IMR-90 (cell line): ENCODE data around the gene PAX5. TPM values are rescaled to one million over a fixed set of nuclear protein-coding genes. Genes with fewer than 3 reads are reported as not detected.

Experiments
- ATAC-seq: fragments of 200-7000 bp; cut with Tn5 transposase; 2 replicates; pipeline ENCODE4 v1.9.1; 2020; ENCODE audit warnings: low read depth, mild to moderate bottlenecking, moderate library complexity
- BruUV-seq: library from RNA; stranded (reverse); fragments of 400-500 nt; replicated peaks from 2 replicates; lab custom pipeline; 2021; lab: Mats Ljungman, UMichigan
- CTCF ChIA-PET: fragments of 300-600 bp; formaldehyde crosslinking; extraction: SDS; loops from one replicate; lab custom pipeline; 2021; ENCODE audit warnings: antibody characterized with exemption; lab: Yijun Ruan, JAX
- POLR2A ChIA-PET: fragments of 300-600 bp; sonication (Branson Sonifier 250); formaldehyde crosslinking; loops from one replicate; lab custom pipeline; 2022; ENCODE audit warnings: antibody characterized with exemption; ENCODE audit not compliant: unreplicated experiment; lab: Charles Lee
- DNase-seq: peaks from one replicate; pipeline ENCODE4 v3.0.0; 2013
- H2AFZ ChIP-seq: replicated peaks from 2 replicates; pipeline ENCODE3; 2013; ENCODE audit warnings: low read length, mild to moderate bottlenecking; ENCODE audit not compliant: poor library complexity
- H2AK5ac ChIP-seq: 2 replicates; pipeline ENCODE4 v1.6.1; 2013; ENCODE audit warnings: low read depth, low read length, inconsistent platforms
- H2AK9ac ChIP-seq: replicated peaks from 2 replicates; pipeline ENCODE3; 2013; ENCODE audit warnings: mild to moderate bottlenecking, low read depth, low read length, moderate library complexity; ENCODE audit not compliant: poor library complexity
- H2BK120ac ChIP-seq: 2 replicates; pipeline ENCODE4 v1.6.1; 2013; ENCODE audit warnings: low read depth, low read length, inconsistent platforms
- H2BK15ac ChIP-seq: 3 replicates; pipeline ENCODE4 v1.6.1; 2013; ENCODE audit warnings: low read depth, low read length, inconsistent platforms
- H2BK20ac ChIP-seq: 2 replicates; pipeline ENCODE4 v1.6.1; 2013; ENCODE audit warnings: low read depth, mild to moderate bottlenecking, inconsistent platforms, low read length, moderate library complexity
- H2BK5ac ChIP-seq: 2 replicates; pipeline ENCODE4 v1.6.1; 2013; ENCODE audit warnings: mild to moderate bottlenecking, low read depth, low read length, inconsistent platforms; ENCODE audit not compliant: poor library complexity, severe bottlenecking
- H3K14ac ChIP-seq: replicated peaks from 2 replicates; pipeline ENCODE4 v1.6.1; 2013; ENCODE audit warnings: low read depth, low read length, inconsistent platforms
- H3K18ac ChIP-seq: 2 replicates; pipeline ENCODE4 v1.6.1; 2013; ENCODE audit warnings: low read depth, low read length, control low read depth
- H3K23ac ChIP-seq: 2 replicates; pipeline ENCODE4 v1.6.1; 2013; ENCODE audit warnings: low read depth, low read length, inconsistent platforms
- H3K27ac ChIP-seq: 2 replicates; pipeline ENCODE4 v1.5.1; 2013; ENCODE audit warnings: mild to moderate bottlenecking, control low read depth, low read length; ENCODE audit not compliant: insufficient read depth
- H3K27me3 ChIP-seq: 2 replicates; pipeline ENCODE4 v1.6.1; 2013; ENCODE audit warnings: low read length; ENCODE audit not compliant: control insufficient read depth, insufficient read depth
- H3K36me3 ChIP-seq: 2 replicates; pipeline ENCODE4 v1.6.1; 2013; ENCODE audit warnings: low read length, mixed read lengths; ENCODE audit not compliant: control insufficient read depth, insufficient read depth
- H3K4ac ChIP-seq: 2 replicates; pipeline ENCODE4 v1.6.1; 2013; ENCODE audit warnings: low read depth, low read length, inconsistent platforms
- H3K4me1 ChIP-seq: 2 replicates; pipeline ENCODE4 v1.6.1; 2013; ENCODE audit warnings: low read length, mixed read lengths; ENCODE audit not compliant: control insufficient read depth, insufficient read depth
- H3K4me2 ChIP-seq: 2 replicates; pipeline ENCODE4 v1.6.1; 2013; ENCODE audit warnings: low read depth, mild to moderate bottlenecking, control low read depth, low read length, moderate library complexity
- H3K4me3 ChIP-seq: 2 replicates; pipeline ENCODE4 v1.5.1; 2013; ENCODE audit warnings: low read depth, mild to moderate bottlenecking, control low read depth, low read length, moderate library complexity; ENCODE audit not compliant: insufficient read depth
- H3K56ac ChIP-seq: 2 replicates; pipeline ENCODE4 v1.6.1; 2013; ENCODE audit warnings: low read length, inconsistent platforms; ENCODE audit not compliant: insufficient read depth; ENCODE audit errors: extremely low read depth
- H3K79me1 ChIP-seq, 2 experiments: 2 replicates each; pipeline ENCODE4 v1.6.1; 2013; ENCODE audit warnings: low read length in 2 of 2, inconsistent platforms in 1 of 2, low read depth in 1 of 2
- H3K9ac ChIP-seq: 2 replicates; pipeline ENCODE4 v1.6.1; 2013; ENCODE audit warnings: low read depth, low read length, control low read depth
- H3K9me1 ChIP-seq: 2 replicates; pipeline ENCODE4 v1.6.1; 2013; ENCODE audit warnings: low read length, inconsistent platforms; ENCODE audit not compliant: insufficient read depth
- H3K9me3 ChIP-seq: 2 replicates; pipeline ENCODE4 v1.6.1; 2013; ENCODE audit warnings: low read length; ENCODE audit not compliant: control insufficient read depth, insufficient read depth
- H4K20me1 ChIP-seq: 2 replicates; pipeline ENCODE4 v1.6.1; 2013; ENCODE audit warnings: low read length, inconsistent platforms; ENCODE audit not compliant: insufficient read depth
- H4K5ac ChIP-seq: 2 replicates; pipeline ENCODE4 v1.6.1; 2013; ENCODE audit warnings: mild to moderate bottlenecking, low read depth, low read length, control low read depth
- H4K8ac ChIP-seq, 2 experiments: 2 replicates each; pipeline ENCODE4 v1.6.1; 2013; ENCODE audit warnings: low read depth in 2 of 2, low read length in 2 of 2, control low read depth in 1 of 2, inconsistent platforms in 1 of 2
- H4K91ac ChIP-seq: 2 replicates; pipeline ENCODE4 v1.6.1; 2013; ENCODE audit warnings: low read depth, low read length, inconsistent platforms; ENCODE audit not compliant: insufficient read depth
- NFE2L2 ChIP-seq: fragments of 150-350 bp; IDR thresholded peaks from 2 replicates; pipeline ENCODE4 v1.6.1; 2016; ENCODE audit warnings: low read depth, mild to moderate bottlenecking, low read length
- POLR2A ChIP-seq: IDR thresholded peaks from 2 replicates; pipeline ENCODE4 v1.6.1; 2012; ENCODE audit warnings: mild to moderate bottlenecking, low read depth, low read length
- WGBS, 2 experiments: methylation state at CpG; one replicate each; pipeline versions ENCODE4 v1.1.5 to v1.1.7; 2013; ENCODE audit warnings: missing lambda C conversion rate in 2 of 2; ENCODE audit not compliant: insufficient read length in 1 of 2; ENCODE audit errors: extremely low coverage in 2 of 2; 5-methylcytosine and 5-hydroxymethylcytosine counted together
- dilution Hi-C: fragments of 300-500 bp; cut with HindIII; formaldehyde crosslinking; loops from one replicate; pipeline ENCODE4 v1.14.3; 2018; ENCODE audit warnings: low sequenced_read_pairs; ENCODE audit not compliant: unreplicated experiment
- in situ Hi-C: fragments of 300-500 bp; cut with MboI; formaldehyde crosslinking; loops from 3 replicates; pipeline ENCODE4 v1.14.3; 2019; ENCODE audit warnings: low sequenced_read_pairs, inconsistent platforms, mixed read lengths
- intact Hi-C: fragments of 100-400 bp; cut with micrococcal nuclease; formaldehyde crosslinking; loops from 2 replicates; pipeline ENCODE4 v1.10.0; 2022
- polyA plus RNA-seq, 3 experiments: library from polyadenylated mRNA; depleted of rRNA; stranded (reverse); fragments of >200 nt; gene quantifications; 2 replicates each; pipeline ENCODE4 v1.2.3, GENCODE V29; 2012; ENCODE audit warnings: low replicate concordance in 1 of 3
- total RNA-seq: library from RNA; depleted of rRNA; stranded (reverse); fragments of >200 nt; gene quantifications from 2 replicates; pipeline ENCODE4 v1.2.3, GENCODE V29; 2012

PAX5 gene
- total and polyA plus RNA-seq, 2 of the 4 experiments (the other 2 are of a cell fraction): not detected

DNA sequence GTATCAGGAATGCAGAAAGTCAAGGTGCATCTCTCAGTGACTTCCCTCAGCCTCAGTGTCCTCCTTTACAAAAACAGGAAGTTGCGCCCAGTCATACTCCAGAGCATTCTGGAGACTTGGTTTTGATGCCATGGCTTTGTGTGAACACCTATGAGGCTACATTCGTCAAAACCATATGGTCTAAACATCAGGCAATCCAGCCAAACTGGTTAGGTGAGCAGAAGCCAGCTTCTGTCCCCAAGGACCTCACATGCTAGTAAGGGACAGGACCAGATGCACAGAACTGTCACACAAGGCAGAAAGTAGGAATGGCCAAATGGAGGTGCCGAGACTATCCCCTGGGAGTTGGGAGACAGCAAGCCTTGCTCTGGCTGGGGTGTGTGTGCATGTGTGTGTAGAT, 244.2 kb downstream of the PAX5 start:
- in situ Hi-C loops (no loop called here), intact Hi-C loops (no loop called here), dilution Hi-C loops (no loop called here)
- Histone ChIP-seq H3K36me3 (no peaks in the 10 kb centered on the region), H2BK15ac (no peak overlapping the region), H2AK5ac (no peak overlapping the region), H2AFZ (no peak overlapping the region), H3K18ac (no peak overlapping the region), H2AK9ac (no peak overlapping the region), H3K27ac (no peak overlapping the region), H3K4me3 (no peak overlapping the region), H2BK5ac (no peak overlapping the region), H3K79me1 (no peaks in the 10 kb centered on the region), H3K14ac (no peak overlapping the region), H3K9me1 (no peaks in the 10 kb centered on the region), H3K4me2 (no peak overlapping the region), H4K91ac (no peak overlapping the region), H4K8ac (no peak overlapping the region), H3K9me3 (peaks cover 6% of the 10 kb centered on the region; the same call in 1 of the 2 replicates), H3K9ac (no peak overlapping the region), H3K23ac (no peak overlapping the region), H3K4me1 (no peaks in the 10 kb centered on the region), H2BK120ac (no peak overlapping the region), H3K56ac (no peak overlapping the region), H4K20me1 (no peaks in the 10 kb centered on the region), H3K4ac (no peak overlapping the region), H2BK20ac (no peak overlapping the region), H3K27me3 (peaks cover 13% of the 10 kb centered on the region), H4K5ac (no peak overlapping the region)
- BruUV-seq: no TSS peak
- ChIA-PET CTCF (no interaction called here), POLR2A (no interaction called here)
- TF ChIP-seq POLR2A (no peak), NFE2L2 (no peak)
- WGBS, 2 experiments: 25% methylated on average over 2 of the region's 3 CpGs; no CpG with 5 or more reads in 1 of the 2 experiments
- ATAC-seq (no peak), DNase-seq (no peak)
